Astrocyte (in vitro differentiated cells and primary cell): Measurements from ENCODE around the gene IGF2BP2.

Experiments
- CTCF ChIP-seq: IDR thresholded peaks from 2 replicates; pipeline ENCODE4 v1.5.1; 2011; ENCODE audit warnings: low read depth, mild to moderate bottlenecking, inconsistent platforms, low read length, moderate library complexity; ENCODE audit not compliant: insufficient read depth
- EZH2 ChIP-seq: IDR thresholded peaks from 2 replicates; pipeline ENCODE4 v1.6.1; 2012; ENCODE audit warnings: mild to moderate bottlenecking, low read length, inconsistent platforms; ENCODE audit not compliant: insufficient read depth

GRCh38 chr3:185657691-185658503 is 166.9 kb downstream of the IGF2BP2 start:
- TF ChIP-seq CTCF (no peak), EZH2 (no peak)
